Activated T-cell treated with anti-CD3 and anti-CD28 coated beads, Interleukin-2, amount 50 U/mL, for 48 hours (primary cell): Measurements from ENCODE around the gene SPOCK3.
"Not testable (repeated sequence)": the region's sequence is repeated elsewhere in the genome, so short reads cannot be mapped to it uniquely, and the experiment has no call there.

Experiments used
- DNase-seq, 2 experiments: peaks; one replicate each; pipeline ENCODE4 v3.0.0-alpha.2; 2020

Gene SPOCK3

GRCh38 chr4:166798126-166798525 lies 436.2 kb downstream of the SPOCK3 start:
- no peak for DNase-seq

GRCh38 chr4:166777760-166778159 lies 456.5 kb downstream of the SPOCK3 start:
- DNase-seq: no peak

- DNase-seq: no peak
These were observed 471.3 kb downstream of the SPOCK3 start for GRCh38 chr4:166763018-166763417.

GRCh38 chr4:166741742-166742141 lies 492.6 kb downstream of the SPOCK3 start:
- DNase-seq: no peak

- not testable (repeated sequence) for DNase-seq
These were observed 495.1 kb downstream of the SPOCK3 start for GRCh38 chr4:166739215-166739614.

DNA sequence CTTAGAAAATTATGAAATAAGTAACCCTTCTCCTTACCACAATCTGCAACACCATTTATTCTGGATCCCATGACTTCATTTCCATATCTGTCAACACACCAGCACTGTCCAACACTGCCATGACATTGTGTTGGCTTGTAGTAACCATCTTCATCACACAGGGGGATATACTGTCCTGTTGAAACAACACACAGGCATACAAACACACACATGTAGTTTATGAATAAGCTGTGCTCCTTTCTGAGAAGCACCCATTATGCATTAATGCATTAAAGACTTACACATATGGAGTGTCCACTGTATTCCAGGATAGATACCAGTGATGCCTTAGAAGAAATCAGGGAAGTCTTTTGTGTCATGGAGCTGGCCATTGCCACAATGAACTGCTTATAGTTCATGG lies 496.9 kb downstream of the SPOCK3 start:
- no peak for DNase-seq

GRCh38 chr4:166735553-166735952 lies 498.7 kb downstream of the SPOCK3 start:
- no peak for DNase-seq

DNA sequence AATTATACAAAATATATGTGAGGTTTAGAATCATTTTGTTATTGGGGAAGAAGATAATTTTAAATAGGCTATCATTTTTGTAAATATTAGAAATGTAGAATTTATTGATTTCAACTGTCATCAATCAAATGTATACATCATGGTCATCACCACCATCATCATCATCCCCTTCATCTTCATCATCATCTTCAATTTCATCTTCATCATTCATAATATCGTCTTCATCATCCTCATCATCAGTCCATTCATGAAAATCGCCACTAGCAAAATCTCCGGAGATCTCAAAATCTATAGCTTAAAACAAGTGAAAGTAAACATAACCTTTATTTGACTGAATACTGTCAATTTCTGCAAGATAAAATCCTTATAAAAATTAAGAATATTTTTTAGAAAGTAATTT lies 499.5 kb downstream of the SPOCK3 start:
- no peak for DNase-seq

GRCh38 chr4:166733686-166734085 lies 500.6 kb downstream of the SPOCK3 start:
- no peak for DNase-seq

DNA sequence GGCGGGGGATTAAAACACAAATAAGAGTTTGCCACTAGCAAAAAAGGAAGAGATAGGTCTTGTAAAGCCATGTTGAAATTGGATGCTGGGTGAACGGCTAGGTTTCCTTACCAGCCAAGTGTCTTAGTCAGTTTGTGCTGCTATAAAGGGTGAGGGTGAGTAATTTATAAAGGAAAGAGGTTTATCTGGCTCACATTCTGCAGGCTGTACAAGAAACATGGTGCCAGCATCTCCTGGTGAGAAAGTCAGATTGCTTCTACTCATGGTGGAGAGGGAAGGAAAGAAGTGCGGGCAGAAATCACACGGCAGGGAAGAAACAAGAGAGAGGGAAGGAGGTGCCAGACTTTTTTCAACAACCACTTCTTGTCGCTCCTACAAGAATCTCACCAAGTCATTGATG lies 507.5 kb downstream of the SPOCK3 start:
- no peak for DNase-seq

GRCh38 chr4:166724369-166724768 lies 509.9 kb downstream of the SPOCK3 start:
- no peak for DNase-seq

DNA sequence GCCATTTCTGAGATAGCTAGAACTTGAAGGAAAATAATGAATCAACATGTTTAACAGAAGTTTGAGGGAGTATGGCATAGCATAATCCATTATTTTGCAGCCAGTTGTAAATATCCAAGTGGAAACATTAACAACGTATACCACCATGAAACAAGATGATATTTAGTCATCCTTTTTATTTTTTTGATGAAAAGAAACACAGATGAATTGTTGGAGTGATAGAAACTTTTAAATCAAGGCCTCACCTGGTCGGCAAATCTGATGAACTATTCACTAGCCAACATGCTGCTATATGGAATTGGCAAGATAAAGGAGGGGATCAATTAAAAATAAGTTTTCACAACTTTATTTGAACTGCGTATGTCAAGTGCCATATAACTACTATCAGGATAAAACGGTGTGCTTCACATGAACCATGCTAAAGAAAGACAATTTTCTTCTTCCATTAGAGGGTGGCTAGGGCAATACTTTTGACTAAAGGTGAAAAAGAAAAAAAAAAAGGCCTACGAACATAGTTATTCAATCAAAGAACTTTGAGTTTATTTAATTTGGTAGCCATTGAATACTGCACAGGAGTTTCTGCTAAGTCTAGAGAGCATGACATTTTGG lies 510.7 kb downstream of the SPOCK3 start:
- no peak for DNase-seq

GRCh38 chr4:166715748-166716713 lies 518.3 kb downstream of the SPOCK3 start:
- DNase-seq: not testable (repeated sequence)

DNA sequence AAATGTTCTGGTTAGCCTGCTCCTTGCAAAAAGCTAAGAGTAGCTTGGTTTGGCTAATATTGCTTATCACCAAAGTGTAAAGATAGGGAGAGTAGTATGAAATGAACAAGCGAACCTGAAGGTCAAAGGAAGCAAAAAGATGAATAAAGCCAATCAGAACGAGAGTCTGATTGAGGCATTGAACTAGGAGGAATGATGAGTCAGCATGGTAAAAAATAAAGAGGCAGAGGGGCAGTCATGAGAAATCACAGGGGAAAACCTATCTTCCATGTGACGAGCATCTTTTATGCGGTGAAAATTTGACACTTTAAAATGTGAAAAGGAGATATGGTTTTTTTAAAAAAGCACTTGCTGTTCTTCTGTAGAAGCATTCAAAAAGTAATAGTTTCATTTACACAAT lies 533.7 kb downstream of the SPOCK3 start:
- no peak for DNase-seq

GRCh38 chr4:166688835-166689234 lies 545.5 kb downstream of the SPOCK3 start:
- no peak for DNase-seq

GRCh38 chr4:166687828-166688227 lies 546.5 kb downstream of the SPOCK3 start:
- DNase-seq: no peak
